ENCODE results near the gene EPHA2.
"Not testable (repeated sequence)": the region's sequence is repeated elsewhere in the genome, so short reads cannot be mapped to it uniquely, and the experiment has no call there.

Gene EPHA2

DNA sequence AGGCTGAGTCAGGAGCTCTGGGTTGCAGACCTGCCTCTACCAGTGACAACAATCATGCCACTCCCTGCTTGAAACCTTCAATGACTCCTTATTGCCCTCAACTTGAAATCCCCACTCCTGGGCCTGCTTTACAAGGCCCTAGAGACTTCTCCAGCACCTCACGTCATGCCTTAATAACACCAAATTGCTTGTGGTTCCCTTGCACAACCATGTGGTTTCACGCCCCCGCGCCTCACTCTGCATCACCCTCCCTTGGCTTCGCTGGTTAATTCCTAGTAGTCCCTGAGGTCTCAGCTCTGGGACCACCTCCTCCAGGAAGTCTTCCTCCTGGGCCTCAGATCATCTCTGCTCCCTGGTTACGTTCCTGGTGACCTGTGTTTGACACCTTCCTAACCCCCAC lies 33.0 kb downstream of the EPHA2 start:
- in situ Hi-C loops (cut with HindIII; ENCODE audit: low sequenced_read_pairs) = no loop called here

DNA sequence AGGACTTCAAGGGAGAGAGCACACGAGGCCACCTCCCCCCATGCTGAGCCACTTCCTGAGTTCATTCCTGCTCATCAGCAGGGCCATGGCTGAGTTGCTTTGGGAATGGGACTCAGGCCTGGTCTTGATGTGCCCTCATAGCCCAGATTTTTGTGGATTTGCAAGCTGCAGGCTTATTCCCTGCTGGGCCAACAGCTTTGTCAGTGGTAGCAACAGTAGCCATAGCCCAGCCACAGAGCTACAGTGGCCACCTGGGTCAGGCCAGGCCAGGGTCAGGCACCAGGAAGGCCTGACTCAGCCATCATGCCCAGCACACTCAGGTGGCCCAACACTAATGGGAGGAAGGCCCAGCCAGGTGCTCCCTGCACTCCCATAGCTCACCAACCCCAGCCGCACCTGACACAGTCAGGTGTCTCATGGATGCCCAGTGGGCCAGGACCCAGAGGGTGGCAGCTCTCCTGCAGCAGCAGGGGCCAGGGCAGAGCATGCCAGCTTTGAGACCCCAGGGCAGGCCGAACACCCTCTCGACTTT lies 33.5 kb downstream of the EPHA2 start:
- in situ Hi-C loops (cut with HindIII; ENCODE audit: low sequenced_read_pairs) = no loop called here

DNA sequence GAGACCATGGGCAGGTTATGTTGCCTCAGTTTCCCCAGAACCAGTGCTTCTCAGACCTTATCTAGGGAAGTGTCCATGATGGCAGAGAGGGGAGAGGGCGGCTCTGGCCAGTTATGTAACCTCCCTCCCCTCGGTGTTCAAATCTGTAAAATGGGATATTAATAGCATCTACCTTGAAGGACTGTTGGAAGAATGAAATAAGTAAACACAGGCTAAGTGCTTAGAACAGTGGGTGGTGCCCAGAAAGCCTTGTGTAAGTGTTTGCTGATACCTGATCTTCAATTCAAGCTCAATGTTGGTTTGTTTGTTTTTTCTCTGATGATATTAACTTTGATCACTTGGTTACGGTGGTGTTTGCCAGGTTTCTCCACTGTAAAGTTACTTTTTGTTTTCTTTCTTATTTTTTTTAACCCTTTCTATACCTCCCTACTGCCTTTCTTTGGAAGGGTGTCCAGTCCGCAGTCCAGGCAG lies 34.9 kb downstream of the EPHA2 start:
- in situ Hi-C loops (cut with HindIII; ENCODE audit: low sequenced_read_pairs) = no loop called here

DNA sequence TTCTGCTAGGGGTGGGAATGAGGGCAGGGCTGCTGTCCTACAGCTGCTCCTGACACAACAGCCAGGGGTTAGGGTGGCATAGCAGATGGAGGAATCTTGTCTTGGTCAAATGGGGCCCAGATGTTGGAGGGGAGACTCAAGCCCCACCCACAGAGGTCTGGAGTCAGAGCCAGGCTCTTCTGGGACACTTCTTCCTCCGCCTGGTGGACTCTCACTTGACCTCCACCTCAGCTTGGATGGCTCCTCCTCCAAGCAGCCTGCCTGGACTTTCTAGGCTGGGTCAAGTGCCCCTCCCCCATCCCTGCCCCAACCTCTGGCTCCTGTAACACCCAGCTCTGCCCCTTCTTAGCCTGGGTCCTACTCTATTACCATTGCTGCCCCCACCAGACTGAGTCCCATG lies 35.5 kb downstream of the EPHA2 start:
- in situ Hi-C loops (cut with HindIII; ENCODE audit: low sequenced_read_pairs) = no loop called here

DNA sequence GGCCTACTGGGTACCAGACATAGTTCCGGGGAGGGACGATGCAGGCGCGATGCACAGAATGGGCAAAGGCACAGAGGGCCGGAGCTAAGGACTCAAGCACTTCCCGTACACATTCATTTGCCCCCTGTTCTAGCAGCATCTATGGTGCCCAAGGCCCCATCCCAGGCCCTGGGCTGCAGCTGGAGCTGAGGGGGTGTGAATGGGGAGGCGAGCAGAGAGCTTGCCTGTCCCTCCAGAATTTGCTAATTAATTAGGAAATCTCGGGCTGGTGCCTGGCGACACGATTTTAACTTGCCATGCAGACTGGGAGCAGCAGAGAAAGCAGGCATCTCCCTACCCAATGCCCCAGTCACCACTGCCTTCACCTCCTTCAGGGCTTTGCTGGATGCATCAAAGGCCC lies 35.9 kb downstream of the EPHA2 start:
- in situ Hi-C loops (cut with HindIII; ENCODE audit: low sequenced_read_pairs) = no loop called here

DNA sequence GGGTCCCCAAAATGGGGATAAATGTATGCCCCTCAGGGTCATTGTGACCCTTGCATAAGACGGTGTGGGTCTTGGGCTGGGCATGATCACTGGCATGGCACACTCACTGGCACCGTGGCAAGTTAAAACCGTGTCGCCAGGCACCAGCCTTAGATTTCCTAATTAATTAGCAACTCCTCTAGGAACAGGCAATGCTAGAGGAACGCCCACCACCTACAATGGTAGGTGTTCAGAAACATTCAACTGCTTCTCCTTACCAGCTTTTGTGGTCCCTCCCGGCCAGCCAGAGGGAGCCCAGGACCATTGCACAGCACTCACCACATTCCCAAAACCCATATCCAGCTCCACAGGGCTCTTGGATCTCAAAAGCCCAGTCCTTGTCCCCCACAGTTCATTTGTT lies 36.4 kb downstream of the EPHA2 start:
- in situ Hi-C loops (cut with HindIII; ENCODE audit: low sequenced_read_pairs) = no loop called here

DNA sequence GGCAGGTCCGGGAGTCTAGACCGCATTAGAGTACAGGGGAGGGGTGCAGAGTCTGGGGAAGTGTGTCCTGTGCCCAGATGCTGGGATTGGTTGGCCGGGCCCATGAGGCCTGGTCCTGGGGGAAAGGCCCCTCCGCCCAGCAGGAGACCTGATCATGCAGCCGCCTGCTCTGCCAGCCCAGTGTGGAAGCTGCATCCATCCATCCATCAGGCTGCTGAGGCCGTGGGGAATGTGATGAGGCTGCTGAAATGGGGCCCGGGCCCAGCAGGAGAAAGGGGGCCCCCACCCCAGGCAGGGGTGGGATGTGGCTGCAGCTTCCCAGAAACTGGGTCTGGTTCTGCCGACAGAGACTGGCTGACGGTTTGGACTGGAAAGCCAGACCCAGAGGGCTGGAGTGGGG lies 37.2 kb downstream of the EPHA2 start:
- in situ Hi-C loops (cut with HindIII; ENCODE audit: low sequenced_read_pairs) = no loop called here

DNA sequence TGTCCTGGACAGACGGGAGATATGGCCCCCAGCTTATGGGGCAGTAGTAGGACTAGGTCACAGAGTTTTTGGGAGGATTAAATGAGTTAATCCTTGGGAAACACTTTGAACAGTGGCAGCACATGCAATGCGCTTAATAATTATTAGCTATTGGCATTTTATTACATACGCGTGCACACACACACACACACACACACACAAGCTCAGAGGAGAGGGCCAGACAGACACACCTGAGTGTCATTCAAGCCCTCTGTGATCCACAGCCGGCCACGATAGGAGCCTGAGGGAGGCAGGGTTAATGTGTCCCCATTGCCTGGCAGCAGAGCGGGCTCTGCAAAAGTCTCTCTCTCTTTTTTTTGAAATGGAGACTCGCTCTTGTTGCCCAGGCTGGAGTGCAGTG lies 37.9 kb downstream of the EPHA2 start:
- in situ Hi-C loops (cut with HindIII; ENCODE audit: low sequenced_read_pairs) = no loop called here

DNA sequence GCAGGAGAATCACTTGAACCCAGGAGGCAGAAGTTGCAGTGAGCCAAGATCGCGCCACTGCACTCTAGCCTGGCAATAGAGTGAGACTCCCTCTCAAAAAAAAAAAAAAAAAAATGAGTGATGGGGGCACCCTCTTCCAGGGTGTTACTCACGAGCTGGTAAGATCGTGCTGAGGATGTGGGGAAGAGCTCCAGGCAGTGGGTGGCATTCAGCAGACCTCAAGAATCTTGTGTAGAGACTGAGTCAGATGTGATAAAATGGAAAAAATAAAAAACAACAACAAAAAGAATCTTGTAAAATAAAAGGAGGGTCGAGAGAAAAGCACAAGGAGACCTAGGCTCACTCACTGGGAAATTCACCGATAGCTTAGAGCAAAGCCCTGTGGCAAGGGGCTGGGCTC lies 38.5 kb downstream of the EPHA2 start:
- in situ Hi-C loops (cut with HindIII; ENCODE audit: low sequenced_read_pairs) = no loop called here

DNA sequence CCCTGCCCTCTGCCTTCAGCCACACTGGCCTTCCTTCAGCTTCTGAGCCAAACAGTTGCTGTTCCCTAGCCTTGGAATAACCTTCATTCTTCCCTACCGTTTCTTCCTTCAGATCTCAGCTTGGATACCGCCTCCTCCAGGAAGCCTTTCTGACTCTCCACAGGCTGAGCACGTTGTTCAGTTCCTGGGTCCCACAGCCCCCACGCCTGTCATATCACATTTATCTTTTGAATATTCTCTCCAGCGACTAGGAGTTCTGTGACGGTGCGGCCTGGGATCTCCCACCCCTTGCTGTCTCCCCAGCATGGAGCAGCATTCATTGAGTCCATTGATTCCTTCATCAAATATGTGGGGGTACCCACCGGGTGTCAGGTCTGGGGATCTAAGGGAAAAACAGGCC lies 39.2 kb downstream of the EPHA2 start:
- in situ Hi-C loops (cut with HindIII; ENCODE audit: low sequenced_read_pairs) = no loop called here

DNA sequence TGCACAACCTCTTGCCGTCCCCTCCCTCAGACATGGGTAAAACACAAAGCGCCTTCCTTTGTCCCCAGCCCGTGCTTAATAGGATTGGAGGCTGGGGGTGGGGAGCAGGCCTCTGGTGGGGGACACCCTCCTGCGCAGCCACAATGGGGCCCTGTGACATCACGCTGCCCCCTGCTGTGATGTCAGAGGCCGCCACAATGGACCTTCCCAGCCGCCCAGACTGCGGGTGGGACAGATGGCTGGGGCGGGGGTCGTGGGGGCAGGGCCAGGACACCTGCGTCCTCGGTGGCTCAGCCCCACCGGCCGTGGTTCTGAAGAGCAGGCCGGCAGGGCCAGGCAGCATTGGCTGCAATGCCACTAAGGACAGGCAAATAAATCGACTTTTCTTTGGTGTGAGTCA lies 39.9 kb downstream of the EPHA2 start:
- in situ Hi-C loops (cut with HindIII; ENCODE audit: low sequenced_read_pairs) = no loop called here

DNA sequence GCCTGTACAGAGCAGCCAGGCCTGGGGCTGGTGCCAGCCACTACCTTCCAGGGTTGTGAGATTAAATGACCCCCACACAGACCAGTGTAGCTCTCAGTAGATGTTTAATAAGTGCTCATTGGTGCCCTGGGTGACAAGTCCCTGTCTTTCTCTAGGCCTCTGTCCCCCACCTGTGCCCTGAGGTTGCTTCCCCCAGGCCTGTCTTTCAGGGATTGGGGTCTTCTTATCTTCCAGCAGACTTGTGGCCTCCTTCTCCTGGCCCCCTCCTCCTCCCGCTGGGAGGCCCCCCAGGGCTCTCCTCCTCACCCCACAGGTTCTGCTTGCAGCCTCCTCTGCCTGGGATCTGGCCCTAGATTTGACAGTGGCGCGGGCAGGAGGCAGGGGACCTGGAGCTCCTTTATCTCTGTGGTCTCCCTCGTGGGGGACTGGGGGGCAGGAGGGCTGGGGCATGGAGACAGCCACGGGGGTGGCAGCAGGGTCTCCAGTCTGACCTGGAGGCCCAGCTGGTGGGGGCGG lies 40.3 kb downstream of the EPHA2 start:
- in situ Hi-C loops (cut with HindIII; ENCODE audit: low sequenced_read_pairs) = no loop called here

DNA sequence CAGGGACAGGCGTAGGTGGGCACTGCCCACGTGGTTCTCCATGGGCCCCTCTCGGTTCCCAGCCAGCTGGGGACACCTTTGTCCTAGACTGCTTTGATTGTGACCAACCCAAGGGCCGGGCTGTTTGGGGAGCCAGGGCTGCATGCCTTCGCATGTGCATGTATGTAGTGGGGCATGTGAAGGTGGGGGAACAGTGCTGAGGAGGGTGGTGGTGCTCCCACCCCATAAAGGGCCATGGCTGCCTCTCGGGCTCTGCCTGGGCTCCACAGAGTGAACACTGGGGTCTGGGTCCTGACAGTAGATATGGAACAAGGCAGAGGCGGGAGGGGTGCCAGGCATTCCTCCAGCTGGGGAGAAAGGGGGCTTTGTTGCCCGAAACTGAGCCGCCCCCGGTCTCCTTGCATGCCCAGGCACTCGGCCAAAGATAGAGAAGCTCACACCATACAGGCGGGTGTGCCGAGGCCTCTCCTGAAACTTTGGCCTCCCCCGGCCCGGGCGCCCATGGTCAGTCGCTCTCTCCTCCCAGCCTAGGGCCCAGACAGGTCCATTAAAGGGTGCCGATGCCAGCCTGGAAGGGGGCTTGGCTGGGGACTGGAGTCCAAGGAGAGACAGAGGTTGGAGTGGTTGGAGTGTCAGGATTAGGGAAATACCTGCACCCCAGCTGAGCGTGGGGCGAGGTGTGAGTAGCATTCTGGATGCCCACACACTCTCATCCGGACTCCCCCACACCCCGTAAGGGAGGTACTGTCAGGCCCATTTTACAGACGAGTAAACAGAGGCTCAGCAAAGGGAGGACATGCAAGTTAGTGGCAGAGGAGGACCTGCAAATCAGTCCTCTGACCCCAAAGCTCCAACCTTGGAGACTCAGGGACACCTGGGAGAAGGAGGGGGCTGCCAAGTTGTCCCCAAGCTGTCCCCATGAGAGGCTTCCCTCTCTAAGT lies 41.1 kb downstream of the EPHA2 start:
- in situ Hi-C loops (cut with HindIII; ENCODE audit: low sequenced_read_pairs) = no loop called here

DNA sequence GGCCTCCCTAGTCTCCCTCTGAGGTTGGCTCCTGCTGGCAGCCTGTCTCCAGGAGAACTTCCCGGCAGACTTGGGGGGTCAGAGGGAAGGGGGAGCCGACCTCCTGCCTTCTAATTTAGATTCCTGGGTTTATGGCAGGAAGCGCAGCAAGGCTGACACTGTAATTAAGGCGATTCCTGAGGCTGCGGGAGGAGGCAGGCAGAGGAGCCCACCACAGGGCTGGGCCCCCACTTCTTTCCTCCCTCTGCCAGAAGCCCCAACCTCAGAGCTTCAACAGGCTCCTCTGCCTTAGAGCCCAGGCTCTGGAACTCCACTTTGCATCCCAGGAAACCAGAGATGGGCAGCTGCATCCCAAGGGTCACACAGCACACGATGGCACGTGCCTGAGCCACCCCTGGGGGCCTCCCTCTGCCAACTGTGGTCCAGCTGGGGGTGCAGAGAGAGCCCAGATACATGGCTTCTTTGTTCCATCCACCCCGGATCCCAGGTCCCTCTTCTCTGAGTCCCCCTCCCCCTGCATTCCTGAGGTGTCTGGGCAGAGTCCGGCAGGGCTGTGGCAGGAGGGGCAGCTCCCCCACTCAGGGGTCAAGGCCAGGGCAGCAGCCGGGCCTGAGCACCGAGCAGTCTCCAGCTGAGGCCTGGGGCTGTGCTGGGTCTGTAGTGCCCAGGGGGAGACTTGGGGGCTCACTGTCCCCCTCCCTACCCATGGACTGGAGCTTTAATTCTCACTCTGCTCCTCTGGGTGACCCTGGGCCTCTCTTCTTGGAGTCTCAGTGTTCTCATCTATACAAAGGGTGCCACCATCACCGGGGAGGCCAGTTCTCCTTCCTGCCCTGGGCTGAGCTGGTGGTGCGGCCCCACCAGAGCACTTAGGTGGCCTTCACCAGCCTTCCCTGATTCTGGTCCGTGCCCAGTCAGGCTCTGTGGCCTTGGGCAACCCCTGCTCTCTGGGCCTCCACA lies 43.0 kb downstream of the EPHA2 start:
- in situ Hi-C loops (cut with HindIII; ENCODE audit: low sequenced_read_pairs) = no loop called here

DNA sequence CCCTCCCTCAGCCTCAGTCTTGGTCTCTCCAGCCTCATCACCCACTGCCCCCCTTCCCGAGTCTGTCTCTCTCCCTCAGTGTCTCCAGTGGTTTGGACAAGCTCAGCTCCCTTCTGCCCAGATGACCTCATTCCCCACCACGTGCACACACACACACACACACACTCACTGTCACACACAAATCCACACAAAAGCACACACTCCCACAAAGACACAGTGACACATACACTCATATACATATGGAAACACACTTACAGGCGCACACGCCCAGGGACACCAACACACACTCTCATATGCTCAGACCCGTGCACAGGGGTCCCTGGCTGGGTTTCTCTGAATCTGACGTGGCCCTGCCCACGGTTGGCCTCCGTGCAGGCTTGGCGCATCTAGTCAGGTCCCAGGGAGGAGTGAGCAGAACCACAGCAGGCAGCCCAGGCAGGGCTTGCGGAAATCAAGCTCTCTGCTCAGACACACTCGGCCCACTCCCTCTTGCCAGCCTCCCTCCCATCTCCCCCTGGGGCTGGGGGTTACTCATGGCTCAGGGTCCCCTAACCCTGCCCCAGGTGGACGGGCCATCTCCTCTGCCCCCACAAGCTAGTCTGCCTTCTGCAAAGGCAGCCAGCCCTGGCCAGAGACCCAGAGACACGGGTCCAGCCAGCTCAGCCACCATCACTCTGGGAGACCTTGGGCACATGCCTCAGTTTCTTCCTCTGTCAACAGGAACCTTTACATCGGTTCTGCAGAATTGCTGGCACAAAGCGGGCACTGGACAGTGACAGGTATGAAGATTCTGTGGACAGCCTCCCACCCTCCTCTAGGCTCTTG lies 43.9 kb downstream of the EPHA2 start:
- in situ Hi-C loops (cut with HindIII; ENCODE audit: low sequenced_read_pairs) = no loop called here

DNA sequence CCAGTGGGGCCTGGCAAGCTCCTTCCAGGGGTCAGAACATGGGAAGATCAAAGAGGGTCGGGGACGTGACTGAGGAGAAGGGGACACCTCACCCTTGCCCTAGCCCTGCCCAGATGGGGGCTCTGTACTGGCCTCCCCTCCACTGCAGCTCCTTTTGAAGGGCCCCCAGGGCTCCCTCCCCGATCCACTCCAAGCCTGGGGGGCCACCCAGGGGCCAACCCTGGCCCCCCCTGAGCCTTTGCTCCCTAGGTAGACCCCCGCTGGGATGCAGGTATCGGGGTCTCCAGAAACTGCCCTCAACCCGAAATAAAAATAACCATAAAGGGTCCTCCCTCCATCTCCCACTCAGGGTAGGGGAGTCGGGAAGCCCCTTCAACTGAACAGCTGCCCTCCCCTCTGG lies 45.0 kb downstream of the EPHA2 start:
- in situ Hi-C loops (cut with HindIII; ENCODE audit: low sequenced_read_pairs) = no loop called here

DNA sequence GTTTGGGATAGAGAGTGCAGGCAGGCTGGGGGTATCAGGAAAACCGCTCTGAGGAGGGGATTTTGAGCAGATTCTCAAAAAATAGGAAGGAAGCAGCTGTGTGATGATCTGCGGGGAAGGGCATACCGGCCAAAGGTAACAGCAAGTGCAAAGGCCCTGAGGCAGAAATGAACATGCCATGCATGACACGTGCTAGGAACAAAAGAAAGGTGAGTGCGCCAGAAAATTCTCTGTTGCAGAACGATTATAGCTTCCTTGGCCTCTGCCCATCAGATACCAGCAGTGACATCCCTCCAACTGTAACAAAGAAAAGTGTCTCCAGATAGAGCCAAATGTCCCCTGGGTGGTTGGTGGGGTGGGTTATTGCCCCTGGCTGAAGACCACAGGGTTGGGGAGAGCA lies 45.4 kb downstream of the EPHA2 start:
- in situ Hi-C loops (cut with HindIII; ENCODE audit: low sequenced_read_pairs) = no loop called here

DNA sequence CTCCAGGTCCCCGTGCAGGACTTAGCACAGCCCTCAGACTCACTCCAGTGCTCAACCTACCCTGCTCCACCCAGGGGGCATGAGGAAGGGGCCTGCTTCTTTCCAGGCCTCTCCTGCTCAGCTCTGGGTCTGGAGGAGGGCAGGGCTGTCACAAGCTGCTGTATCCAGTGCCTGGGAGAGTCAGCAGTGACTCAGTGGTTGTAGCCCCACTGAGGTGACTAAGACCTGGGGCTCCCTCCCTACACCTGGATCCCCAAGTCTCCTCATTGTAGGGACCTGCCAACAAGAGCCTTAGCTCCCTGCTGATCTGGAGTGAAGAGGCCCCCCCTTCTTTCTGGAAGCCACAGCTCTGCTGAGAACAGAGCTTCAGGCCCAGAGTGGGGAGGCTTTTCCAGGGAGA lies 46.3 kb downstream of the EPHA2 start:
- in situ Hi-C loops (cut with HindIII; ENCODE audit: low sequenced_read_pairs) = no loop called here

DNA sequence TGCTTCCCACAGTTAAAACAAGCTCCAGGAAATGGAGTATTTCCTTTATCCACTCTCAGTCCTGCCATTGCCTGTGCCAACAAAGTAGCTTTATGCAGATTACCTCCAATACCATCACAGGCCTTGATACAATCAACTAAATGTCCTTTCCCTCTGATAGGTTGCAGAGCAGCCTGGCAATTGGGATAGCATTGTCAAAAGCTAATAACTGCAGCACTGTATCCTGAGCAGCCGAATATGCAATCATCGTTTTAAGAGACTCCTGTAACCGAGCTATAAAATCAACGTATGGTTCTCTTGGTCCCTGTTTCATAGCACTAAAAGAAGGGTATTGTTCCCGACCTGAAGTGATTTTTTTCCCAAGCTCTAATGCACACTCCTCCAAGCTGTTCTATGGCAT lies 48.8 kb downstream of the EPHA2 start:
- in situ Hi-C loops (cut with HindIII; ENCODE audit: low sequenced_read_pairs) = not testable (repeated sequence)

DNA sequence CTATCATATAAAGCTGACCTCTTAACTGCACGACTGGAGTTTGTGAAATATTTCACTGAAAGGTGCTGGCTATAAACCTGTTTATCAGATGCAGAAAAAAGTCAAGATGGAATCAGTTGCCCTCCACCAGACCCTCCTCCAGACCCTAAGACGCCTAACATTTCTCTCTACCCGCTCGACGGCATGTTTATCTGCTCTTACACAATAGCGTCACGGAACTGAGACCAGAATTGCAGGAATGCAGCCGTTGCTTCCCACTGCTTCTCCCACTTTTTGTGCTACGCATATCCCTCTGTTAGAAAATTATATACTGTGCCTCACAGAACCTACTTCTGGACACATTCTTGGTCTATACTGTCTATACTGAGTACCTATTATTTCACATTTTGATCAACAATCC lies 54.2 kb downstream of the EPHA2 start:
- in situ Hi-C loops (cut with HindIII; ENCODE audit: low sequenced_read_pairs) = no loop called here

All from DLD1 (cell line).